Placental epithelial cell (primary cell): ENCODE data around the gene POLR3H. TPM values are rescaled to one million over a fixed set of nuclear protein-coding genes. Genes with fewer than 3 reads are reported as not detected.

Experiments used
- total RNA-seq: library from RNA; depleted of rRNA; stranded (reverse); fragments of >200 nt; gene quantifications from 2 replicates; pipeline ENCODE4 v1.2.3, GENCODE V29; 2012

POLR3H gene
- total RNA-seq, result 20.4 and 21.3 TPM in 2 replicates

GRCh38 chr22:41543854-41544670, at the start of gene POLR3H:
Gene POLR3H (minus strand): TSS chr22:41544470. CDS start chr22:41544101, 369 bp downstream.

GRCh38 chr22:41589391-41590241, 45.3 kb upstream of the POLR3H start, which contains the start of gene PMM1:
Gene PMM1 (minus strand): TSS chr22:41589840. CDS start chr22:41589805, 35 bp downstream.

Other genes with a start within 250 kb of the POLR3H start
- 33.8 and 42.5 TPM in 2 replicates for gene ZC3H7B, start 242.9 kb downstream of the POLR3H start, total RNA-seq
- gene TEF, start 162.5 kb downstream of the POLR3H start, total RNA-seq, result 13.3 and 16.4 TPM in 2 replicates
- 29.8 and 35.4 TPM in 2 replicates for gene TOB2, start 97.7 kb downstream of the POLR3H start, total RNA-seq
- gene PHF5A, start 75.8 kb downstream of the POLR3H start, total RNA-seq, result 35.4 and 38.9 TPM in 2 replicates
- gene ACO2, start 75.4 kb downstream of the POLR3H start, total RNA-seq, result 51.0 and 78.7 TPM in 2 replicates
- gene CSDC2, start 16.5 kb upstream of the POLR3H start, total RNA-seq, result 2.0 and 2.6 TPM in 2 replicates
- 14.2 and 22.4 TPM in 2 replicates for gene PMM1, start 45.4 kb upstream of the POLR3H start, total RNA-seq
- gene DESI1, start 76.6 kb upstream of the POLR3H start, total RNA-seq, result 10.2 and 17.5 TPM in 2 replicates
- 210 and 324 TPM in 2 replicates for gene XRCC6, start 76.8 kb upstream of the POLR3H start, total RNA-seq
- 68.7 and 69.5 TPM in 2 replicates for gene SNU13, start 144.4 kb upstream of the POLR3H start, total RNA-seq
- 0.39 TPM in 1 of 2 replicates, not detected in the other for gene MEI1, start 155.0 kb upstream of the POLR3H start, total RNA-seq